Endothelial cell (in vitro differentiated cells): ENCODE data around the gene SLC25A23. TPM values are rescaled to one million over a fixed set of nuclear protein-coding genes. Genes with fewer than 3 reads are reported as not detected.

Experiments
- DNase-seq: peaks from one replicate; pipeline ENCODE4 v3.0.0; 2021; ENCODE audit warnings: low spot score
- H3K27ac Mint-ChIP-seq: one replicate; pipeline ENCODE4 v1.8.0; 2021; ENCODE audit warnings: mixed read lengths, inconsistent platforms; ENCODE audit not compliant: unreplicated experiment
- H3K27me3 Mint-ChIP-seq: one replicate; pipeline ENCODE4 v1.8.0; 2021; ENCODE audit warnings: mild to moderate bottlenecking, moderate library complexity, mixed read lengths, inconsistent platforms; ENCODE audit not compliant: unreplicated experiment
- H3K36me3 Mint-ChIP-seq: one replicate; pipeline ENCODE4 v1.8.0; 2021; ENCODE audit warnings: mild to moderate bottlenecking, low read depth, mixed read lengths, inconsistent platforms; ENCODE audit not compliant: unreplicated experiment
- H3K4me1 Mint-ChIP-seq: one replicate; pipeline ENCODE4 v1.8.0; 2021; ENCODE audit warnings: mild to moderate bottlenecking, mixed read lengths, inconsistent platforms; ENCODE audit not compliant: unreplicated experiment
- H3K4me3 Mint-ChIP-seq: one replicate; pipeline ENCODE4 v1.8.0; 2021; ENCODE audit warnings: mild to moderate bottlenecking, mixed read lengths, inconsistent platforms; ENCODE audit not compliant: unreplicated experiment
- H3K9me3 Mint-ChIP-seq: one replicate; pipeline ENCODE4 v1.8.0; 2021; ENCODE audit warnings: mixed read lengths, inconsistent platforms; ENCODE audit not compliant: unreplicated experiment
- total RNA-seq: library from RNA; stranded (reverse); fragmentation: NEBNext Ultra II Directional; extraction: Animal tissue kit (Norgen Biotek cat#: 25700); gene quantifications from one replicate; pipeline ENCODE4 v1.2.1, GENCODE V29; 2021; ENCODE audit not compliant: unreplicated experiment
- TF ChIP-seq, protein P1 (sequence below): fragments of 200-600 bp; sonication (generic); IDR thresholded peaks from one replicate; pipeline ENCODE4 v1.5.0; 2021; ENCODE audit warnings: antibody characterized with exemption; ENCODE audit not compliant: unreplicated experiment

SLC25A23 gene
- total RNA-seq, 1 donor from 2014 or later = 20.7 TPM

DNA sequence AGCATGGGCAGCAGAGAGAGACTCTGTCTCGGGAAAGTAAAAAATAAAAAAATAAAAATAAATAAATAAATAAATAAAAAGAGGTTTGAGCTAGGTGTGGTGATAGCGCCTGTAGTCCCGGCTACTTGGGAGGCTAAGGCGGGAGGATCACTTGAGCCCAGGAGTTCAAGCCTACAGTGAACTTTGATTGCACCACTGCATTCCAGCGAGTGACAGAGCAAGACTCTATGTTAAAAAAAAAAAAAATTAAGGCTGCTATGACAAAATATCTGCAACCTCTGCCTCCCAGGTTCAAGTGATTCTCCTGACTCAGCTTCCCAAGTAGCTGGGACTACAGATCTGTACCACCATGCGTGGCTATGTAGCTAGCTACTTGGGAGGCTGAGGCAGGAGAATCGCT lies 25.2 kb upstream of the SLC25A23 start:
- no peak overlapping the region for H3K4me3 Mint-ChIP-seq
- peaks cover 4% of the 10 kb centered on the region for H3K4me1 Mint-ChIP-seq
- peaks cover 3% of the 10 kb centered on the region for H3K27me3 Mint-ChIP-seq
- no peaks in the 10 kb centered on the region for H3K9me3 Mint-ChIP-seq
- H3K36me3 Mint-ChIP-seq = no peaks in the 10 kb centered on the region
- DNase-seq = no peak
- no peak overlapping the region for H3K27ac Mint-ChIP-seq
- TF ChIP-seq, protein P1, sequence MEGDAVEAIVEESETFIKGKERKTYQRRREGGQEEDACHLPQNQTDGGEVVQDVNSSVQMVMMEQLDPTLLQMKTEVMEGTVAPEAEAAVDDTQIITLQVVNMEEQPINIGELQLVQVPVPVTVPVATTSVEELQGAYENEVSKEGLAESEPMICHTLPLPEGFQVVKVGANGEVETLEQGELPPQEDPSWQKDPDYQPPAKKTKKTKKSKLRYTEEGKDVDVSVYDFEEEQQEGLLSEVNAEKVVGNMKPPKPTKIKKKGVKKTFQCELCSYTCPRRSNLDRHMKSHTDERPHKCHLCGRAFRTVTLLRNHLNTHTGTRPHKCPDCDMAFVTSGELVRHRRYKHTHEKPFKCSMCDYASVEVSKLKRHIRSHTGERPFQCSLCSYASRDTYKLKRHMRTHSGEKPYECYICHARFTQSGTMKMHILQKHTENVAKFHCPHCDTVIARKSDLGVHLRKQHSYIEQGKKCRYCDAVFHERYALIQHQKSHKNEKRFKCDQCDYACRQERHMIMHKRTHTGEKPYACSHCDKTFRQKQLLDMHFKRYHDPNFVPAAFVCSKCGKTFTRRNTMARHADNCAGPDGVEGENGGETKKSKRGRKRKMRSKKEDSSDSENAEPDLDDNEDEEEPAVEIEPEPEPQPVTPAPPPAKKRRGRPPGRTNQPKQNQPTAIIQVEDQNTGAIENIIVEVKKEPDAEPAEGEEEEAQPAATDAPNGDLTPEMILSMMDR = no peak

DNA sequence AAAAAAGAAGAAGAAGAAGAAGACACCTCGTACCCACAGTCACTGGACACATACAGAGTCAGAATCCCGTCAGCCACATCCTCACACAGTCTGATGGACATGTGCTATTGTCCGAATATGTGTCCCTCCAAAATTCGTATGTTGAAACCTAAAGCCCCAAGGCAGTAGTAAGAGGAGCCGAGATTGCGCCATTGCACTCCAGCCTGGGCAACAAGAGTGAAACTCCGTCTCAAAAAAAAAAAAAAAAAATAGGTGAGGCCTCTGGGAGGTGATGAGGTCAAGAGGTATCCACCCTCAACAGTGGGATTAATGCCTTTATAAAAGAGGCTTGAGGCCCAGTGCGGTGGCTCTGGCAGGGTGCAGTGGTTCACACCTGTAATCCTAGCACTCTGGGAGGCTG lies 24.6 kb upstream of the SLC25A23 start:
- TF ChIP-seq, protein P1 = no peak
- Mint-ChIP-seq H3K27me3 (peaks cover 3% of the 10 kb centered on the region), H3K4me1 (peaks cover 4% of the 10 kb centered on the region), H3K27ac (no peak overlapping the region), H3K36me3 (no peaks in the 10 kb centered on the region), H3K9me3 (no peaks in the 10 kb centered on the region), H3K4me3 (no peak overlapping the region)
- no peak for DNase-seq

DNA sequence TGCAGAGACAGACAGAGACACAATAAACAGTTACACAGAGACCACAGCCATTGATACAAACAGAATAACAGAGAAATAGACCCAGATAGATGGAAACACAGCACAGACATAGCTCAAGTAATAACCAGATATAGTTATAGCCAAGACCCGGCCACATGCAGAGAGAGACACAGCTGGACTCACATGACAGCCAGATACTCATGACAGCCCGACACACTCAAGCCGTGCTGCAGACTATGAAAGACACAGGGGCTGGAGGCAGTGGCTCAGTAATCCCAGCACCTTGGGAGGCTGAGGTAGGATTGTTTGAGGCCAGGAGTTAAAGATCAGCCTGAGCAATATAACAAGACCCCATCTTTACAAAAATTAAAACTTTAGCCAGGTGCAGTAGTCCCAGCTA lies 23.6 kb upstream of the SLC25A23 start:
- peaks cover 4% of the 10 kb centered on the region for H3K4me1 Mint-ChIP-seq
- no peak for DNase-seq
- H3K9me3 Mint-ChIP-seq = no peaks in the 10 kb centered on the region
- H3K27me3 Mint-ChIP-seq = peaks cover 2% of the 10 kb centered on the region
- H3K36me3 Mint-ChIP-seq = no peaks in the 10 kb centered on the region
- TF ChIP-seq, protein P1 = no peak
- no peak overlapping the region for H3K4me3 Mint-ChIP-seq
- no peak overlapping the region for H3K27ac Mint-ChIP-seq

DNA sequence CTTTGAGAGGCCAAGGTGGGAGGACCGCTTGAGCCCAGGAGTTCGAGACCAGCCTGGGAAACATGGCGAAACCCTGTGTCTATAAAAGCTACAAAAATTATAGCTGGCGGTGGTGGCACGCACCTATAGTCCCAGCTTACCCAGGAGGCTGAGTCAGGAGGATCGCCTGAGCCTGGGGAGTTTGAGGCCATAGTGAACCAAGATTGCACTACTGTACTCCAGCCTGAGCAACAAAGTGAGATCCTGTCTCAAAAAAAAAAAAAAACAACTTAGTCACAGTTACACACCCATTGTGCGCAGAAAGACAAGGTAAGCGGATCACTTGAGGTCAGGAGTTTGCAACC lies 22.7 kb upstream of the SLC25A23 start:
- Mint-ChIP-seq H3K27ac (no peak overlapping the region), H3K4me3 (no peak overlapping the region), H3K36me3 (no peaks in the 10 kb centered on the region), H3K4me1 (peaks cover 4% of the 10 kb centered on the region), H3K9me3 (no peaks in the 10 kb centered on the region), H3K27me3 (peaks cover 2% of the 10 kb centered on the region)
- DNase-seq = no peak
- TF ChIP-seq, protein P1 = no peak

DNA sequence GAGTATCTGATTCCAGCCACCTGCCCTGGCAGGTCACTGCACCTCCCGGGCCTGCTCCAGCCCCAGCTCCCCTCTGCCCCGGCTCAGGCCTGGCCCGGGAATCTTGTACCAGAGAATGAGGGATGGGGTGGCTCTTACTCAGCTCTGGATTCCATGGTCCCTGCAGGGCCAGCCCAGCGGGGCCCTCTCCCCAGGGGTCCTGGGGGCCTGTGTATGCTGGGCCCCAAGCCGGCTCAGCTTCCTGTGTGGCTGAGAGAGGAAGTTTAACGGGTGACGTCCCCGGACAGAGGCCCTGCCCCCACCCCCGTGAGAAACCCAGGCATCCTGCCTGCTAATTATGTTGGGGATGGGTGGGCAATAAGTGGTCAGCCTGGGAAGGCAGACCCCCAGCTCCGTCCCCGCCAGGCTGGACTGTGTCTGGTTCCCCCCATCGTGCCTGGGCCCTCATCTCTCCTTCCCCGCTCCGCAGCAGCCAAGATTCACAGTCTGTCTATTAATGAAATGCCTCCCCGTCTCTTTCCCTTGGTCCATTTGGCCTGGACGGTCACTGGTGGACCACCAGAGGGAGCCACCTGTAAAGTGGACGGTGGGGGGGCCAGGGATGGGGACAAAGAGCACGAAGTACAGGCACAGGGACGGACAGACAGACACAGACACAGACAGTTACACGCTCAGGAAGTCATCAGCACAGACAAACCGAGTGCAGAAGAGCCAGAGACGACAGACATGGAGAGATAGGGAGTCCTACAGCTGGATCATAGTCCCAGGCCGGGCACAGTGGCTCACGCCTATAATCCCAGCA lies 22.1 kb upstream of the SLC25A23 start, which contains the start of gene DENND1C:
TSS of gene DENND1C (minus strand) at position 247 of the 802 bp plus-strand sequence. CDS start at position 155, 92 bp downstream.
- no peak within 1 kb of the TSS for H3K27ac Mint-ChIP-seq
- peak; percentile 61 for DNase-seq
- H3K36me3 Mint-ChIP-seq = no peaks in the 10 kb centered on the region
- no peaks in the 10 kb centered on the region for H3K9me3 Mint-ChIP-seq
- H3K4me3 Mint-ChIP-seq = no peak within 1 kb of the TSS
- peaks cover 4% of the 10 kb centered on the region for H3K4me1 Mint-ChIP-seq
- TF ChIP-seq, protein P1 = peak; percentile 65
- peaks cover 2% of the 10 kb centered on the region for H3K27me3 Mint-ChIP-seq
